ENCODE results near the gene RPTOR.

Gene RPTOR

DNA sequence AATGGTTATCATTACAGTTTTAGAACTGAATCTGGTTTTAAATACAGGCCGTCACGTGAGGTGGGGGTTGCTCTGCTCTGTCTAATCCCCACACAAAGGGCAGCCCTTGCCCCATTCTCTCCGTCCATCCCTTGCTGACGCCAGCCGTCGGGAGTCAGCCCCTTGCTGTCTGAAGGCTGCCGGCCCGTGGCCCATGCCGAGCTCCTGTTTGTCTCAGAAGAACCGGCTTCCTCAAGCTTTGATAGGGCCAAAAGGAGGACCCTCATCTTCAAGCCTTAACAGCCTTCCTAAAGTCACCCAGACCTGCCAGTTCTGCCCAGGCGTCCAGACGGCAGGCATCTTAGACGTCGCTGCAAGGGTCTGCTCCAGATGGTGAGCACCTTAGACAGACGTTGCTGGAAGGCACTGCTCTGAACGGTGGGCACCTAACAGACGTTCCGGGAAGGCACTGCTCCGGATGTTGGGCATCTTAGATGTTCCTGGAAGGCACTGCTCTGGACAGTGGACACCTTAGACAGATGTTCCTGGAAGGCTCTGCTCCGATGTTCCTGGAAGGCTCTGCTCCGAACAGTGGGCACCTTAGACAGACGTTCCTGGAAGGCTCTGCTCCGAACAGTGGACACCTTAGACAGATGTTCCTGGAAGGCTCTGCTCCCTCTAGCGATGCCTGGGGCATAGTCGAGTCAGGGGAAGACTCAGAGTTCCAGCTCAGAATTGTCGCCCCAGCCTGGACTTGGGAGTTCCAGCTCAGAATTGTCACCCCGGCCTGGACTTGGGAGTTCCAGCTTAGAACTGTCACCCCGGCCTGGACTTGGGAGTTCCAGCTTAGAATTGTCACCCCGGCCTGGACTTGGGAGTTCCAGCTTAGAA lies 411.9 kb downstream of the RPTOR start:
- DNase-seq: no peak

DNA sequence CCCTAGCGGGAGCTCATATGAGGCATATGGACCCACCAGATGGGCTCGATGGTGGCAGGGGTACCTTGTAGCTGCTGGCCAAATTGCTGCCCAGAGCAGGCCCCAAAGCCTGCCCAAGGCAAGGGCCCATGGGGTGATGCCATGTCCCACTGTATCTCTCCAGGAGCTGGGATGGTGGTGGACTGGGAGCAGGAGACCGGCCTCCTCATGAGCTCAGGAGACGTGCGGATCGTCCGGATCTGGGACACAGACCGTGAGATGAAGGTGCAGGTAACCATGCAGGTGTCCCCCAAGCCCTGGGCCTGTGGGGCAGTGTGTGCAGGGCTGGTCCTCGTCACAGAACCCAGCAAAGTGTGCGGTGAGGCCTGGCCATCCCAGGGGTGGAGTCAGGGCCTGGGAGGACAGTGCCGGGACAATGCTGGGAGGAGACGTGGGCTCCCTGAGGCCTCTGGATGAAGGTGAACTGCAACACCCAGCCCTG lies 412.9 kb downstream of the RPTOR start:
- no peak for DNase-seq

DNA sequence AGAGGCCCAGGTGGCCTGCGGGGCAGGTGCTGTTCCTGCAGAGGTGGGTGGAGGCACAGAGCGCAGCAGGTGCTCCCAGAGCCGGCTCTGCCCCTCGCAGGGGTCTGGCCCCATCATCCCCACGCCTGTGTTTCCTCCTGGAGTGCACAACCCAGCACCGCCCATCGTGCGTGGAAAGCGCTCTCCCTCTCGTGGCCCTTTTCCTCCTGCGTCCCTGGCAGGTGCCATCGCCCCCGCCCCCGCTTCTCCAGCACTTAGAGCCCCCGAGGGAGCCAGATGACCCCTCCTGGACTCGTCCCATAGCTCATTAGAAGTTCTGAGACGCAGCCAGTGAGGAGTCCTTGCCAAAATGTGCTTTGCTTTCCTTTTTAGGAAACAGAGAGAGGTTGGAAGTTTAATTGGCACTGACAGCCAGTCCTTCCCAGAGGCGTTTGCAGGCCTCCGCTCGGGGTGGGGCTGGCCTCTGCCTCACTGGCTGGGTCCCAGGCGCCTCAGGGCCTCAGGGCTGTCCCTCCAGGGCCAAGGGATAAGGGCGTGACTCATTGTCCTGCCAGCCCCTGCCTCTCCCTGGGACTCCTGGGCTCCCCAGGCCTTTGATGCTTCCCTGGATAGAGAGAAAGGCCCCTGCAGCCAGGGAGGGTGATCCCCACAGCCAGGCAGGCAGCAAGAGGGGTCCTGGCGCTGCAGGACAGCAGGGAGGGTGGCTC lies 414.8 kb downstream of the RPTOR start:
- no peak for DNase-seq

DNA sequence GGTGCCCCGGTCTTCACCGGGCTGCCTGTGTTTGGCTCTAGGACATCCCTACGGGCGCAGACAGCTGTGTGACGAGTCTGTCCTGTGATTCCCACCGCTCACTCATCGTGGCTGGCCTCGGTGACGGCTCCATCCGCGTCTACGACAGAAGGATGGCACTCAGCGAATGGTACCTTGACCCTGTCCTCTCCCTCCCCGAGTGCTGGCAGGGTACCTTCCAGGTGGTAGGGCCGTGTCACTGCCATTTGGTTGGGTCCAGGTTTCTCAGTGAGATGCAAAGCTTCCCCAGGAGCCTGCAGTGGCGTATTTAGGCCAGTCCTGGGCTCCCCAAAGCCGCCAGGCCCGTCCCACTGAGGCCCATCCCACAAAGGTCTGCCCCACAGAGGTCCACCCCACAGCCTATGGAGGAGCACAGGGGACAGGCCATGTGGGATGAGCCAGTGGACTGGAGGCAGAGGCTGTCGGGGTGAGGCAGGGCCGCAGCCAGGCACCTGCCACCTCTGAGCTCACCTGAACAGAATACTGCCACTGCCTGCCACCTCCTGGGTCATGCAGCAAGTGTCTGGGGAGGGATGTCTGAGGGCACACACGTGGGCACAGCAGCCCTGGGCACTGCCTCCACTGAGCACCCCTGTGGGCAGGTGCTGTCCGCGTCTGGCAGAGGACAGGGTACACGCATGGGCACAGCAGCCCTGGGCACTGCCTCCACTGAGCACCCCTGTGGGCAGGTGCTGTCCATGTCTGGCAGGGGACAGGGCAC lies 415.6 kb downstream of the RPTOR start:
- DNase-seq: no peak

DNA sequence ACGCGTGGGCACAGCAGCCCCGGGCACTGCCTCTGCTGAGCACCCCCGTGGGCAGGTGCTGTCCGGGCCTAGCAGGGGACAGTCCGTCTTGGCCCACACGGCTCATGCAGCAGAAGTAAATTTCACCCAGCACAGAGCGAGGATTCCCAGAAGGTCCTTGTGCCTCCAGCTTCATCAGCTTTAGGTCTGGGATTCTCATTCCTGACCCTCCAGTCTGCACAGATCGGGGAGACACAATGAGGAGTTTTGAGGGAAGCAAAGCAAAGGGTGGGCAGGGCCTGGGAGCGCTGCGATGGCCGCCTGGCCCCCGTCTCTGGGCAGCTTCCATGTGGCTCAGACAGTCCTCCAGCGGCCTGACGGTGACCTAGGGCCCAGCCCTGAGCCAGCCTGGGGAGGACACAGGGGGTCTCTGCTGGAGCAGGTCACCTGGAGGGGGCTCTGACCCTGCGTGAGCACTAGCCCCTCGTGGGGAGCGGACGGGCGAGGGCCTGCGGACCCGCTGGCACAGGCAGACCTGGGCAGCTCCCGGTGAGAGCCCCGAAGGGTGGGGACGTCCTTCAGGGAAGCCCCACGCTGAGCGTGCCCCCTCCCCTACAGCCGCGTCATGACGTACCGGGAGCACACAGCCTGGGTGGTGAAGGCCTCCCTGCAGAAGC lies 416.3 kb downstream of the RPTOR start:
- no peak for DNase-seq

DNA sequence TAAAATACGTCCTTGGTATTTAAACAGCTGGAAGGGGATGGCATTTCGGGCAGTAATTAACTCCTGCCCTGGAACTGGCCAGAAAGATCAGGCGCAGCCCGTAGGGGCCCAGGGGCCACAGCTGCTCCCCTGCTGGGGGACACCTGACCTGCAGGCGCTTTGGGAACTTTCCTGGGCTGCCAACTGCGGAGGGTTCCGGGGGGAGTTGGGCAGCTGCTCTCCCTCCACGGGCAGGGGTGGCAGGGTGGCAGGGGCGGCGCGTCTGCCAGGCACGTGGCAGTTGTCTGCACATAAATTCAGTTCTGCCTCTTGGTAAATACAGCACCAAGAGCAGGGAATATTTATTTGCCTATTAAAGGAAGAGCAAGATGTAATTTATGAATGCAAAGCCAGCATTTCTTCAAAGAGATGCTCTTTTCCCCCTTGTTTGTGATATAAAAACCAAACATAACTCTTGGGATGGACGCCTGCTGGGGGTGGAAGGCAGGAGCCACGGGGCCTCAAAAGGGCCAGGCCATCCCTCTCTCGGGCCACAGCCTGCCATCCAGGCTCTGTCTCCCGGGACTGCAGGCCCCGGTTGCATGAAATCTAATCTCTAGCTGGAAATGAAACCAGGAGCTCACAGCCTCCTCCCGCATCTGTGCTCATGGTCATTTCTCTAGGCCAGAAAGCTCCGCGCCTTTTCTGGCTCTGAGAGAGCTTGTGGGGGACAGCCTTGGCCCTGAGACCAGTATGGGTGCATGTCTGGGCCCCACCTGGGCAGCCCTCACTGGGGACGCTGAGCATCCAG lies 417.1 kb downstream of the RPTOR start:
- peak; percentile 35 for DNase-seq

DNA sequence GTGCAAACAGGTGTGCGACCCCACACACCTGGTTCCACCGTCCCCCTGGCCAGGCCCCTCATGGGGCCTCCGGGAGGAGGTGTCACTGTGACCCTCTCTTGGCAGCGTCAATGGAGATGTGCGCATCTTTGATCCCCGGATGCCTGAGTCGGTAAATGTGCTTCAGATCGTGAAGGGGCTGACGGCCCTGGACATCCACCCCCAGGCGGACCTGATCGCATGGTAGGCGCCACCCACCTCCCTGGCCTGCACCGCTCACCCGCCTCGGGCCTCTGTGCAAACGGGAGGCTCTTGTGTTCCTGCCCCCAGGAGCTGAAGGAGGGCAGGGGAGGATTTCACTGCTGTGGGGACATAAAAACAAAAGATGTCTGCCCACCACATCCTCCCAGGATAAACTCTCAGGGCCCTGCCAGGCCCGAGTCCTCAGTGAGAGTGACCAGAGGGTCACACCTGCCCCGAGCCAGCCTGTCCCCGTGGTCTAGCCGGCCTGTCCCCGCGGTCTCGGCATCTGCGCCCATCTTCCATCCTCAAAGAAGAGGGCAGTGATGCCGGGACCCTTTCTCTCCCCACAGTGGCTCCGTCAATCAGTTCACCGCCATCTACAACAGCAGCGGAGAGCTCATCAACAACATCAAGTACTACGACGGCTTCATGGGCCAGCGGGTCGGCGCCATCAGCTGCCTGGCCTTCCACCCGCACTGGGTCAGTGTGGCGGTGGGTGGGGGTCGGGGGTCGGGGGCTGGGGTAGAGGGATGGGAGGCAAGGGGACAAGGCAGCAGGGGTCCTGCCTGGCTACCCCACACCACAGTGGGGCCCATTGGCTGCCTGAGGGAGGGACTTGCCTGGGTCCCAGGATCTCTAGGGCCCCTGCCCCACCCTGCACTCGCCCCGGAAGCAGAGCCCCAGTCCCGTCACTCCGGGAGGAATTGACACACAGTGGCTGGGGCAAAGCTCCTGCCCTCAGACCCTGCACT lies 418.0 kb downstream of the RPTOR start:
- DNase-seq: no peak

DNA sequence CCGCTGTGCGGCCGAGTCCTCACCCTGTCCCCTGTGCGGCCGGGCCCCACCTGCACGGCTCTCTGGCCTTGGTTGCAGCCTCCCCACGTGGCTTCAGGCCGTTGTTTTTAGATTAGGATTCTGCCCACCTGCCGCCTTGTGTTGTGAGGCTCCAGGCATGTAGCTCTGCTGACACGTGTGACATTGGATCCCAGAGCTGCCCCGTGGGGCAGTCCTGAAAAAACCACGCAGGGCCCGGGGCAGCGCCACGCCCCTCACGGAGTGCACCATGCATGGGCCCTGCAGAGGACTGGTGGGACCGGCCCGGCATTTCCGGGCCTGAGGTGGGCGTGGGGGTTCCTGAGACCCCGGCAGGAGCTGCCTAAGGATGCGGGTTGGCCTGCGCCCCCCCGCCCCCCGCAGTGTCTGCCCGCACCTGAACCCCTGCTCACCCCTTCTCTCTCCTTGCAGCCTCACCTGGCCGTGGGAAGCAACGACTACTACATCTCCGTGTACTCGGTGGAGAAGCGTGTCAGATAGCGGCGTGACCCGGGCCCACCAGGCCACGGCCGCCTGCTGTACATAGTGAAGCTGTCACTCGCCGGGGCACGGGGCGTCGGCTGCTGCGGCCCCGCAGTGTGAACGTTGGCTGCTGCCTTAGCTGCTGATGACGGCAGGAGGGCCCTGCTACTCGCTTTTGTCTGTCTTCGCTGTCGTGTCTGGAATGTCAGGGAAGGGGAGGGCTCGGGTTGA lies 419.3 kb downstream of the RPTOR start:
- no peak for DNase-seq

DNA sequence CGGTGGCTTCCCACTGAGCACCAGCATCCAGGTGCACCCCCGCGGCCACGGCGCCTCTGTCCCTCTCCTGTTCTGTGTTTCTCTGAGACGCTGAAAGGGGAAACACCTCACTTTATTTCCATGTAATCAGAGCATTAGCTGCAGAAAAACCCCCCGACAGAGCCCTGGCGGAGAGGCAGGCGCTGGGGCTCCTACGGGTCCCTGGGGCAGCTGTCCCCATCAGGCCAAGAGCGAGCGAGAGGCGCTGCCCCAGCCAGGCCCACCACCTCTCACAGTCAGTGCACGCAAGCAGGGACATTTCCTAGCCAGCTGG lies 419.9 kb downstream of the RPTOR start:
- no peak for DNase-seq

DNA sequence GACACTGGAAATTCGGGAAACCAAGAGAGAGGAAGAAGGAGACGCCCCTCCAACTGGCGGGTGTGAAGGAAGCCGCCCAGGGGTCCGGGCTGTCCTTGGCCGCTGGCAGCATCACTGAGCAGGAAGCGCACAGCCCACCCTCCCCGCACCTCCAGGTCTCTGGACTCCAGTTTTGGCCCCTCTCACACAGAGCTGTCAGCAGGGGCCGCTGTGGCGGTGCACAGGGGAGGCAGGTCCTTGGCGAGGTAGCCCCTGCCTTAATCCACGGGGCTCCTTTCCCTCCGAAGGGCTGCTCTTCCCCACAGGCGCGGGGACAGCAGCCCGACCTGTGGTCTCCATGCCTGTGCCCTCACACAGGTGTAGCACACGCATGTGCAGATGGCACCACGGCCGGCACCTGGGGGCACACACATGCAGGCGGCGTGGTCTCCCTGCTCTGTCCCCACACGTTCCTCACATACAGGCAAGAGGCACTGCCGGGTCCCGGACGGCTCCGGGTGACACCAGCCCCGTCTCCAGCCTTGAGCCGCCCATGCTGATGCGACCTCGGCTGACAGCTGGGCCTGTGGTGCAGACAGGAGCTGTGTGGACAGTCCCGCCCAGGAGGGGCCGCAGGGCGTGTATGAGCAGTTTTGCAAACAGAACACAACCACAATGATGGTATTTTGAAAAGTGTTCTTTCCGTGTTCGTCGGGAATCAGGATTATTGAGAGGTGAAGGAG lies 420.4 kb downstream of the RPTOR start:
- DNase-seq: no peak

DNA sequence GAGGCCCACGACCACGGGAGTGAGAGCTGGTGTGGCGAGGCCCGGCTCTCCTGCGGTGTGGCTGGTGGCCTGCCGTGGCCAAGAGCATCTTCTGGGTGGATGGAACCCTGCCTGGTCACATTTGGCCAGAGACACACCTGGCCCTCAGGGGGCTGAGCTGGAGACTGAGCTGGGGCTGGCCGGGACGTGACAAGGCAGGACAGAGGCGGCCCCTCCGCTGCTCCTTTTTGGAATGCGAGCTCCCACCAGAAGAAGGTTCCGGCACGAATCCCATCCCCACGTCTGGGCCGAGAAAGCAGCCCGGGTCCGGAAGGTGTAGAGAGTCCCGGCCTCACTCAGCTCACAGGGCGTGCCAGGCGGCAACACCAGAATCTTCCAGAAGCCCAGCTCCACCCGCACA lies 421.0 kb downstream of the RPTOR start:
- no peak for DNase-seq

DNA sequence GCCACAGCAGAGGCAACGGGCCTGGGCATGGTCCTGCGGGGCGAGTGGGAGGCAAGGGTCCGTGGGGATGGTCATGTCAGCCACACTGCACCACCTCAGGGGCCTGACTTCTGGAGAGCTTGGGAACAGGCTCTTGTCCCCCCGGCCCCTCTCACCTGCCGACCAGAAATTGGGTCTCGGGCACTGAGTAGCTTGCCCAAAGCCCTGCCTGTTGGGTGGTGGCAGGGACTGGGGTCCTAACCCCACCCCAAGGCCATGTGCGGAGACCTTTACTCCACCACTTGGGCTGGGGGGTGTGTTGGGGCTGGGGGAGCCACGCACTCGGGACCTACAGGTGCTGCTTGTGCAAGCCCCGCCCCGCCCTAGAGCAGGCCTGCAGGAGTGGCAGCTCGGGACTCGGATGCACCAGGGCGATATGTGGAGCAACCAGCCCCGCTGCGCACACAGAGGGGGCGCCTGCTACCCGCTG lies 422.8 kb downstream of the RPTOR start:
- no peak for DNase-seq

DNA sequence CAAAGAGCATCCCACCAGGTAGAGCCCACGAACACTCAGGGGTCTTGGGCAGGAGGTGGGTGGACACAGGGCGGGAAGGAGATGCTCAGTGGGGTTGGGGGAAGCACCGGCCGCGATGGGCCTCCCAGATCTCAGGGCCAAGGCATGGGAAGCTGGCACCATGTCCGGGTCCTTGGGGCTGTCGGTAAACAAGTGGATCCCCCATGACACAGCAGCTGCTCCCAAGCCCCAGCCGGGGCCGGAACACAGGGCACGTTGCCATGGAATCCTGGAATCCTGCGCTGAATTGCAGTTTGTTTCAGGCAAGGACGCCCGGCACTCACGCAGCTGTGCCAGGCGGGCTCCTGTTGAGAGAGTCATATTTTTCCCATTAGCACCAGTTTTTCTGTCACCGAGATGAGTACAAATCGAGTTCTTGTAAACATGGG lies 424.0 kb downstream of the RPTOR start:
- DNase-seq: peak; percentile 50

DNA sequence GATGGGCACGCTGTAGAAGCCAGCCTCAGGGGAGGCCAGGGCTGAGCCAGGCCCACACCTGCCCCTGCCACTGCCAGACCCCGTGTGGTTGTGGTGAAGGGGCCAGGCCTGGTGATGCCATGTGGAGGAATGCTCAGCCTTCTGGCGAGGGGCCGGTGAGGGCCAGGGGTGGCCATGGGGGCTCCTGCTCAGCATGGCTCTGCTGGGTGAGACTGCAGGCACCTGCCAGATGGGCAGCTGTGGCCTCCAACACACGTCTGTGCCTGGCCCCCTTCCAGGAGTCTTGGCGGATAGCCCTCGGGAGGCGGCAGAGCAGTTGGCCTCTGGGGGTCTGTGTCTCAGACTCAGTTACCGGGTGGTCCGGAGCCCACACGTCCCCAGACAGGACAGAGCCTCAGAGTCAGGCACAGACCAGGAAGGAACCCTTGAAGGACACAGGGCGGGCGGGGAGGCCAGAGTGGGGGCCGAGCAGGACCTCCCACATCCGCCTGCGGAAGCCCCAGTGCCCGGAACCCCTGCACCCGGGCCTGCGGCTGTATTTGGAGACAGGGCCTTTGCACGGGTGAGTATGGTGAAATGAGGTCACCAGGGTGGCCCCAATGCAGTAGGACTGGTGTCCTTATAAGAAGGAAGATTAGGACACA lies 424.5 kb downstream of the RPTOR start:
- no peak for DNase-seq

DNA sequence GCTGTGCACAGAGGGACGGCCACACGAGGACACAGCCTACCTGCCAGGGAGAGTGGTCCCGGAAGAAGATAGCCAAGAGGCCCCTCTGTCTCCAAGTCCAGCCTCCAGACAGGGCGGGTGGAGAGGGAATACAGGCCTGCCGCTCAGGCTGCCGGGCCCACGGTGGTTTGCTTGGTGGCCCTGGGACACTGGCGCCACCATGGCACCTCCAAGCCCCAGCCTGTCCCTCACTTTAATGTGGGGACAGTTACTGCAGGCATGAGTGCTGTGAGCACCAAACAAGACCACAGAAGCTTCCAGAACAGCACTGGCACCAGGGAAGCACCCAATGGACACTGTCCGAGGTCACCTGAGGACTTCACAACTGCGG lies 425.0 kb downstream of the RPTOR start:
- no peak for DNase-seq

DNA sequence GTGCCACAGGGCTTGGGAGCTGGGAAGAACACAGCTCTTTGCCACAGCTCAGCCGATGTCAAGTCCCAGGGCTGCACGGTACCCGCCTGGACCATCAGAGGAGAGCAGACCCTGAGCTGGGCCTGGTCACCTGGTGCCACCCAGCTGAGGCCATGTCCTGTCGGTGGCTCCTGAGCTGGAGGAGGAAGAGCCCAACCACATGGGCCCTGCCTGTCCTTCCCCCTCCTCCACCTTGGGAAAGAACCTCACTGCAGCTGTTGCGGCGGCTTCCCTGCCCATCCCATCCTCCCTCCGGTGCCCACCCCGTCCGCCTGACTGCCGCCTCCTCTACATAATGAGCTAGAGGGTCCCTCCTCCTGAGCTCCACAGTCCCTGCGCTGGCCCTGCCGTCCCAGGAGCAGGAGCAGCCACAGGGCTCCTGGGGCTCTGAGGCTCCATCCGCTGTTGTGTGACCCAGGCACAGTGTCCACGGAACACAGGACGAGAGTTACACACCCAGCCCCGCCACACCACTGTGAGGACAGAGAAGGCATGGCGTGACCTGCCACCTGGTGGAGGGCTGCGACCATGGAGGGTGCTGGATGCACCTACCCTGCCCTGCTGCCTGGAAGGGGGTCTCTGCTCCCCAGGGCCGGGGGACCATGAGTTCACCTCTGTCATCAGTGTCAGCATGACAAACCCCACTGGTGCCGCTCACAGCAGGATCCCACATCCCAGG lies 425.6 kb downstream of the RPTOR start:
- DNase-seq: no peak

DNA sequence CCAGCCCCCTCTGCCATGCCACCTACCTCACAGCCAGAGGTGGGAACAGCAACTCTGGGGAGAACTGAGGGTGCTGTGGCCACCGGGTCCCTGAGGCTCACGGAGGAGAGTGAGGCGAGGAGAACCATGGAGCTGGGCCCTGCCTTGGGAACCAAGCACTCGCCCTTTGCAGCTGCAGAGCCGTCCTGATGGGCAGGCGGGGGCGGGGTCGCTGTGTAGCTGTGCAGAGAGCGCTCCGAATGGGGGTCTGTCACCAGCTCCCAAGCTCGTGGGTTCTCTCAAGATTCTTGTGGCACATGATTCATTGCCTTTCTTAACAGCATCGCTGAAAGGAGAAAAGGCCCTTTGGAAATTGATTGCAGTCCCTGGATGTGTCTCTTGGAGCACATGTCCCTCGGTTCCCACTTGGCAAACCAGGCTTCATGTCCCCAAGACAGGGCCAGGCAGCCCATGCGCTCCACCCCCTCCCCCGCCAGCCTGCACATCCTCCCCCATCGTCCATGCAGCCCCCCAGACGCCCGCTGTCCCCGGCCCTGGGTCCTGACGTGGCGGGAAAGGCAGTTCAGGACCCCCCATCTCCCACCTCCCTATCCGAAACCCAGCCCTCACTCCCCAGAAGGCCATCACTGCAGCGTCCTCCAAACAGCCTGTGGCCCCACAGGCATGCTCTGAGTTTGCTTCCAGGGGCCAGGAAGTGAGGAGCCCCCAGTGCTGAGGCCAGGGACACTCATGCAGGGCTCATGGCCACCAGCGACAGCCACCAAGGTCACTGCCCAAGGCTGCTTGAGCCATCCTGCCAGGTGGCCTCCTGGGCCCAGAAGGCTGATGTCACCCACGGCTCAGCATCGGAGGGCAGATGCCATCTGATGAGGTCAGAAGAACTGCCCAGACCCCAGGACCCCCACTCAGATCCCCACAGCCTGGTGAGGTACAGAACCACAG lies 426.4 kb downstream of the RPTOR start:
- DNase-seq: no peak
